Vagina (tissue), 2 donors: ENCODE results near the gene KRTAP4-6. TPM values are rescaled to one million over a fixed set of nuclear protein-coding genes. Genes with fewer than 3 reads are reported as not detected.
"Not testable (repeated sequence)": the region's sequence is repeated elsewhere in the genome, so short reads cannot be mapped to it uniquely, and the experiment has no call there.

Experiments used
- DNase-seq, 2 donors: peaks; one replicate each; pipeline ENCODE4 v3.0.0-alpha.2; 2017; ENCODE audit errors: extremely low spot score in 2 of 2
- H3K27ac ChIP-seq: fragments of 200-600 bp; sonication (generic); one replicate; pipeline ENCODE4 v1.5.1; 2019
- H3K27me3 ChIP-seq: fragments of 200-600 bp; sonication (generic); one replicate; pipeline ENCODE4 v1.5.1; 2019
- H3K36me3 ChIP-seq, 2 donors: fragments of 200-600 bp; sonication (generic); one replicate each; pipeline ENCODE4 v1.5.1; 2017 to 2019
- H3K4me1 ChIP-seq: fragments of 200-600 bp; sonication (generic); one replicate; pipeline ENCODE4 v1.5.1; 2019
- H3K4me3 ChIP-seq, 2 donors: fragments of 200-600 bp; sonication (generic); 1 replicate in 1 of 2; 2 replicates in 1 of 2; pipeline ENCODE4 v1.5.1; 2016 to 2019
- H3K9me3 ChIP-seq: fragments of 200-600 bp; sonication (generic); one replicate; pipeline ENCODE4 v1.5.1; 2019
- POLR2A ChIP-seq, 2 donors: fragments of 450-650 bp; IDR thresholded peaks; one replicate each; pipeline ENCODE4 v1.6.1; 2017; ENCODE audit warnings: antibody characterized with exemption in 2 of 2, mild to moderate bottlenecking in 2 of 2, moderate library complexity in 2 of 2
- POLR2AphosphoS5 ChIP-seq, 2 donors: sonication (generic); formaldehyde crosslinking; IDR thresholded peaks; one replicate each; pipeline ENCODE4 v1.9.0; 2017; ENCODE audit warnings: antibody characterized with exemption in 2 of 2, mild to moderate bottlenecking in 2 of 2, low read depth in 1 of 2; ENCODE audit not compliant: insufficient read depth in 1 of 2
- intact Hi-C: fragments of 100-400 bp; cut with DNase I; formaldehyde crosslinking; loops from one replicate; pipeline ENCODE4 v1.15.1; 2023
- total RNA-seq: library from RNA; depleted of rRNA; stranded (reverse); fragments of >200 nt; gene quantifications from one replicate; pipeline ENCODE4 v1.2.3, GENCODE V29; 2016
- TF ChIP-seq, protein P1 (sequence below), 3 experiments: fragments of 450-650 bp in 2 of 3; fragments of 200-600 bp in 1 of 3; sonication (generic) in 1 of 3; IDR thresholded peaks; one replicate each; pipeline ENCODE4 v1.5.1; 2017 to 2019; ENCODE audit warnings: antibody characterized with exemption in 3 of 3, mild to moderate bottlenecking in 2 of 3, moderate library complexity in 2 of 3

Gene KRTAP4-6
- total RNA-seq, 1 donor from 2014 or later, result not detected

GRCh38 chr17:41107941-41108450 is 32.3 kb downstream of the KRTAP4-6 start:
- no peaks in the 10 kb centered on the region for H3K4me1 ChIP-seq
- intact Hi-C loops, result no loop called here
- no peaks in the 10 kb centered on the region for H3K9me3 ChIP-seq
- no peak for DNase-seq
- H3K27me3 ChIP-seq, result no peaks in the 10 kb centered on the region
- H3K4me3 ChIP-seq, result no peak overlapping the region
- H3K27ac ChIP-seq, result no peak overlapping the region
- H3K36me3 ChIP-seq, result no peaks in the 10 kb centered on the region
- no peak for TF ChIP-seq POLR2AphosphoS5 (IDR thresholded peaks at IDR 0.05; ENCODE audit: insufficient read depth in 1 of 2, low read depth in 1 of 2)
- TF ChIP-seq, protein P1, sequence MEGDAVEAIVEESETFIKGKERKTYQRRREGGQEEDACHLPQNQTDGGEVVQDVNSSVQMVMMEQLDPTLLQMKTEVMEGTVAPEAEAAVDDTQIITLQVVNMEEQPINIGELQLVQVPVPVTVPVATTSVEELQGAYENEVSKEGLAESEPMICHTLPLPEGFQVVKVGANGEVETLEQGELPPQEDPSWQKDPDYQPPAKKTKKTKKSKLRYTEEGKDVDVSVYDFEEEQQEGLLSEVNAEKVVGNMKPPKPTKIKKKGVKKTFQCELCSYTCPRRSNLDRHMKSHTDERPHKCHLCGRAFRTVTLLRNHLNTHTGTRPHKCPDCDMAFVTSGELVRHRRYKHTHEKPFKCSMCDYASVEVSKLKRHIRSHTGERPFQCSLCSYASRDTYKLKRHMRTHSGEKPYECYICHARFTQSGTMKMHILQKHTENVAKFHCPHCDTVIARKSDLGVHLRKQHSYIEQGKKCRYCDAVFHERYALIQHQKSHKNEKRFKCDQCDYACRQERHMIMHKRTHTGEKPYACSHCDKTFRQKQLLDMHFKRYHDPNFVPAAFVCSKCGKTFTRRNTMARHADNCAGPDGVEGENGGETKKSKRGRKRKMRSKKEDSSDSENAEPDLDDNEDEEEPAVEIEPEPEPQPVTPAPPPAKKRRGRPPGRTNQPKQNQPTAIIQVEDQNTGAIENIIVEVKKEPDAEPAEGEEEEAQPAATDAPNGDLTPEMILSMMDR (IDR thresholded peaks at IDR 0.05), result no peak

DNA sequence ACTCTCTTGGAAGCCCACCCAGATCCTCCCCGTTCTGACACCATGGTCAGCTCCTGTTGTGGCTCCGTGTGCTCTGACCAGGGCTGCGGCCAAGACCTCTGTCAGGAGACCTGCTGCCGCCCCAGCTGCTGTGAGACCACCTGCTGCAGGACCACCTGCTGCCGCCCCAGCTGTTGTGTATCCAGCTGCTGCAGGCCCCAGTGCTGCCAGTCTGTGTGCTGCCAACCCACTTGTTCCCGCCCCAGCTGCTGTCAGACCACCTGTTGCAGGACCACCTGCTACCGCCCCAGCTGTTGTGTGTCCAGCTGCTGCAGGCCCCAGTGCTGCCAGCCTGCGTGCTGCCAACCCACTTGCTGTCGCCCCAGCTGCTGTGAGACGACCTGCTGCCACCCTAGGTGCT is 35.0 kb downstream of the KRTAP4-6 start, which contains the start of gene KRTAP4-9:
TSS of gene KRTAP4-9 (plus strand) at position 43 of the 400 bp plus-strand sequence. CDS start at position 43, 0 bp downstream.
- H3K36me3 ChIP-seq, H3K27me3 ChIP-seq, H3K9me3 ChIP-seq, H3K4me3 ChIP-seq, H3K4me1 ChIP-seq, H3K27ac ChIP-seq, intact Hi-C loops, DNase-seq: not testable (repeated sequence)

DNA sequence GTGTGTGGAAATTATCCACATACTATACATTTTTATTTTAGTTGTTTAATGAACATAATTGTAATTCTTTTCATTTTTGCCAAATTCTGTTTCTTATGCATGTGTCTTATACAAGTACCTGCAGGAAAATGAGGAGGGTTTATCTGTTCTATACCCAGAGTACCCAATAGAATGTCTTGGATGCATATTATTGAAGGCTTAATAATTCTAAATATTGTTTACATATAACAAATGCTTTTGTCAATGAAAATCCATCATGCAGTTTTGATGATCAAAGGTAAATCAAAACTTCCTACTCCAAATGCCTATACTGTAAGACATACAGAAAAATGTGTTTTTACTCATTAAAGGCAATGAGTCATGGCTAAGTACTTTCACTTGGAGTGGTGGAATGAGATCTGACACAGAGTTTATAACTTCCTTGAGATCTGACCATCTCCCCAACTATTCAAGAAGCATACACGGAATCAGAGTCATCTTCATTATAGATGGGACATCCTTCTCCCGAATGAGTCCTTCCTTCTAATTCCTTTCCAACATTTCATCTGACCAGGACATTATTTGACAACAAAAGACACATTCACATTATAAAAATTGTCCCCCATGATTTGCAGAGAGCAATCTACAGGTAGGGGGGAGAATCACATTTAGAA is 35.8 kb downstream of the KRTAP4-6 start:
- H3K27ac ChIP-seq, H3K27me3 ChIP-seq, intact Hi-C loops, H3K9me3 ChIP-seq, H3K4me1 ChIP-seq, DNase-seq, H3K4me3 ChIP-seq, H3K36me3 ChIP-seq: not testable (repeated sequence)

DNA sequence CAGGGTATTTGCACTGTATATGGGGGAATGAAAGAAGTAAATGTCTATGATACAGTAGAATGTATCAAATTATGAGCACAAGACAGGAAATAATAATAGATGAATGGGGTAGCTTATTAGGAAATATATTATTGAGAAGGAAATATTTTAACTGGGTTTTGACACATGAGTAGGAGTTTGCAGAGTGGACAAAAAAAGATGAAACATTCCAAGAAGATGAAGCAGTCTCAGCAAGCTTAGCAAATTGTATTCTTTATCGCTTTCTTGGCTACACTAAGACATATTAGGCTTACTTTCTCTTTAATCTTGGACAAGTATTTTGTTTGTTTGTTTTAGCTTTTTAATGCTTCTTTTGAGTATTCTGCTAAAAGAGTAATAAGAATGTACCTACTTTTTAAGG is 36.4 kb downstream of the KRTAP4-6 start:
- no peaks in the 10 kb centered on the region for H3K4me1 ChIP-seq
- H3K36me3 ChIP-seq, result no peaks in the 10 kb centered on the region
- no peak overlapping the region for H3K27ac ChIP-seq
- intact Hi-C loops, result no loop called here
- no peaks in the 10 kb centered on the region for H3K9me3 ChIP-seq
- H3K27me3 ChIP-seq, result no peaks in the 10 kb centered on the region
- no peak for DNase-seq
- no peak overlapping the region for H3K4me3 ChIP-seq
- TF ChIP-seq, protein P1 (IDR thresholded peaks at IDR 0.05), result no peak
- no peak for TF ChIP-seq POLR2AphosphoS5 (IDR thresholded peaks at IDR 0.05; ENCODE audit: insufficient read depth in 1 of 2, low read depth in 1 of 2)

- Histone ChIP-seq H3K27ac (no peak within 1 kb of the TSS), H3K4me1 (no peaks in the 10 kb centered on the region), H3K4me3 (no peak within 1 kb of the TSS), H3K27me3 (no peaks in the 10 kb centered on the region), H3K36me3 (no peaks in the 10 kb centered on the region), H3K9me3 (no peaks in the 10 kb centered on the region)
- intact Hi-C loops, result no loop called here
- TF ChIP-seq POLR2AphosphoS5 (IDR thresholded peaks at IDR 0.05; ENCODE audit: insufficient read depth in 1 of 2, low read depth in 1 of 2) (no peak), POLR2A (IDR thresholded peaks at IDR 0.05) (no peak)
- TF ChIP-seq, protein P1 (IDR thresholded peaks at IDR 0.05), result no peak
- no peak for DNase-seq
Measured at GRCh38 chr17:41101586-41102259, 38.6 kb downstream of the KRTAP4-6 start, which contains the start of gene KRTAP4-16. Gene KRTAP4-16 (minus strand): TSS chr17:41102209. CDS start chr17:41102209, 0 bp downstream.

GRCh38 chr17:41099682-41100480 is 40.5 kb downstream of the KRTAP4-6 start:
- DNase-seq, H3K4me3 ChIP-seq, H3K27me3 ChIP-seq, H3K36me3 ChIP-seq, H3K27ac ChIP-seq, H3K4me1 ChIP-seq, H3K9me3 ChIP-seq, intact Hi-C loops: not testable (repeated sequence)
